H1 (cell line): ENCODE measurements around the gene ALPL. TPM values are rescaled to one million over a fixed set of nuclear protein-coding genes. Genes with fewer than 3 reads are reported as not detected.

Source experiments
- CTCF ChIA-PET: fragments of 300-600 bp; sonication (Branson Sonifier 250); formaldehyde crosslinking; loops from one replicate; lab custom pipeline; 2021; ENCODE audit not compliant: partially characterized antibody; lab: Charles Lee
- POLR2A ChIA-PET: fragments of 300-600 bp; sonication (Branson Sonifier 250); formaldehyde crosslinking; loops from one replicate; lab custom pipeline; 2021; ENCODE audit warnings: inconsistent platforms; ENCODE audit not compliant: partially characterized antibody; lab: Charles Lee
- DNase-seq, 2 experiments: peaks; one replicate each; pipeline versions ENCODE4 v3.0.0 to v3.0.0-alpha.2; 2010 to 2022; ENCODE audit warnings: low spot score in 2 of 2, low read depth in 1 of 2, mixed read lengths in 1 of 2
- FAIRE-seq: peaks from 2 replicates; lab custom pipeline; 2011; peaks lifted over from hg19 to GRCh38; lab: Jason Lieb, UNC
- H2AFZ ChIP-seq: 2 replicates; pipeline ENCODE4 v1.8.1; 2012; ENCODE audit warnings: low read length, inconsistent platforms
- H2AK5ac ChIP-seq: 2 replicates; pipeline ENCODE4 v1.6.1; 2013; ENCODE audit warnings: low read depth, low read length
- H2BK120ac ChIP-seq: replicated peaks from 2 replicates; pipeline ENCODE3; 2013; ENCODE audit warnings: low read depth, low read length, inconsistent platforms
- H2BK12ac ChIP-seq: 2 replicates; pipeline ENCODE4 v1.6.1; 2013; ENCODE audit warnings: low read depth, low read length
- H2BK15ac ChIP-seq: 2 replicates; pipeline ENCODE4 v1.6.1; 2013; ENCODE audit warnings: low read length
- H2BK20ac ChIP-seq: 2 replicates; pipeline ENCODE4 v1.6.1; 2013; ENCODE audit warnings: low read length
- H2BK5ac ChIP-seq: 2 replicates; pipeline ENCODE4 v1.6.1; 2013; ENCODE audit warnings: low read depth, low read length
- H3K14ac ChIP-seq: 2 replicates; pipeline ENCODE4 v1.6.1; 2013; ENCODE audit warnings: inconsistent platforms; ENCODE audit not compliant: insufficient read length
- H3K18ac ChIP-seq: 2 replicates; pipeline ENCODE4 v1.6.1; 2013; ENCODE audit warnings: low read length; ENCODE audit errors: extremely low read depth
- H3K23ac ChIP-seq: 2 replicates; pipeline ENCODE4 v1.6.1; 2013; ENCODE audit warnings: inconsistent platforms; ENCODE audit not compliant: insufficient read length
- H3K23me2 ChIP-seq: 2 replicates; pipeline ENCODE4 v1.6.1; 2013; ENCODE audit warnings: low read depth, low read length
- H3K27ac ChIP-seq: 2 replicates; pipeline ENCODE4 v1.6.1; 2011; ENCODE audit warnings: low read depth, low read length, inconsistent platforms
- H3K27me3 ChIP-seq, 4 experiments: replicated peaks in 1 of 4; 1 replicate in 1 of 4; 2 replicates in 3 of 4; pipeline versions ENCODE4 v1.6.1 to v1.8.1; 2011 to 2013; ENCODE audit warnings: low read length in 3 of 4, mild to moderate bottlenecking in 3 of 4, inconsistent platforms in 2 of 4, mixed read lengths in 2 of 4, moderate library complexity in 1 of 4; ENCODE audit not compliant: control insufficient read depth in 3 of 4, insufficient read depth in 3 of 4; ENCODE audit errors: extremely low read depth in 1 of 4
- H3K36me3 ChIP-seq, 4 experiments: 2 replicates each; pipeline versions ENCODE4 v1.6.1 to v1.8.1; 2011 to 2013; ENCODE audit warnings: mild to moderate bottlenecking in 4 of 4, low read length in 3 of 4, moderate library complexity in 2 of 4, control low read depth in 1 of 4, inconsistent platforms in 1 of 4; ENCODE audit not compliant: insufficient read depth in 4 of 4, control insufficient read depth in 2 of 4
- H3K4ac ChIP-seq: replicated peaks from 2 replicates; pipeline ENCODE3; 2013; ENCODE audit warnings: low read length, low read depth, mixed read lengths, inconsistent platforms; ENCODE audit not compliant: insufficient read length
- H3K4me1 ChIP-seq, 4 experiments: replicated peaks in 1 of 4; 1 replicate in 1 of 4; 2 replicates in 3 of 4; pipeline versions ENCODE4 v1.6.1 to v1.8.1; 2011 to 2013; ENCODE audit warnings: low read length in 3 of 4, inconsistent platforms in 2 of 4, mixed read lengths in 1 of 4; ENCODE audit not compliant: insufficient read depth in 4 of 4, control insufficient read depth in 3 of 4
- H3K4me2 ChIP-seq, 2 experiments: 2 replicates each; pipeline versions ENCODE4 v1.6.1 to v1.8.1; 2011 to 2013; ENCODE audit warnings: low read depth in 2 of 2, low read length in 2 of 2, control low read depth in 1 of 2, inconsistent platforms in 1 of 2, mild to moderate bottlenecking in 1 of 2; ENCODE audit not compliant: insufficient read depth in 1 of 2
- H3K4me3 ChIP-seq, 4 experiments: fragments of 200-600, 300-600 bp in 1 of 4; sonication (generic), shearing (Covaris generic), sonication (Bioruptor Twin) in 1 of 4; 2 replicates each; pipeline versions ENCODE4 v1.5.1 to v1.8.1; 2011 to 2016; ENCODE audit warnings: low read length in 4 of 4, low read depth in 3 of 4, control low read depth in 2 of 4, inconsistent platforms in 2 of 4, mild to moderate bottlenecking in 2 of 4, mixed read lengths in 1 of 4, moderate library complexity in 1 of 4; ENCODE audit not compliant: insufficient read depth in 2 of 4; ENCODE audit errors: extremely low read depth in 1 of 4
- H3K56ac ChIP-seq: replicated peaks from 2 replicates; pipeline ENCODE3; 2013; ENCODE audit warnings: low read depth, mild to moderate bottlenecking, mixed read lengths, low read length, inconsistent platforms; ENCODE audit not compliant: insufficient read length
- H3K79me1 ChIP-seq: 2 replicates; pipeline ENCODE4 v1.6.1; 2013; ENCODE audit warnings: low read depth, low read length, control low read depth
- H3K79me2 ChIP-seq, 2 experiments: 2 replicates each; pipeline versions ENCODE4 v1.6.1 to v1.8.1; 2012 to 2013; ENCODE audit warnings: low read length in 2 of 2, mild to moderate bottlenecking in 2 of 2, inconsistent platforms in 1 of 2; ENCODE audit not compliant: insufficient read depth in 2 of 2, control insufficient read depth in 1 of 2
- H3K9ac ChIP-seq, 4 experiments: replicated peaks in 1 of 4; 1 replicate in 1 of 4; 2 replicates in 3 of 4; pipeline versions ENCODE4 v1.6.1 to v1.8.1; 2011 to 2013; ENCODE audit warnings: low read depth in 3 of 4, low read length in 3 of 4, control low read depth in 2 of 4, mild to moderate bottlenecking in 2 of 4, moderate library complexity in 2 of 4, inconsistent platforms in 1 of 4; ENCODE audit errors: extremely low read depth in 1 of 4
- H3K9me3 ChIP-seq, 2 experiments: 2 replicates each; pipeline versions ENCODE4 v1.6.1 to v1.8.1; 2012 to 2013; ENCODE audit warnings: mild to moderate bottlenecking in 2 of 2, moderate library complexity in 2 of 2, control low read depth in 1 of 2, inconsistent platforms in 1 of 2, low read depth in 1 of 2, low read length in 1 of 2, mixed read lengths in 1 of 2; ENCODE audit not compliant: insufficient read depth in 2 of 2
- H4K20me1 ChIP-seq, 2 experiments: replicated peaks in 1 of 2; 2 replicates each; pipeline versions ENCODE3 to v1.8.1; 2011 to 2013; ENCODE audit warnings: inconsistent platforms in 2 of 2, low read length in 2 of 2, mild to moderate bottlenecking in 1 of 2; ENCODE audit not compliant: insufficient read depth in 2 of 2, control insufficient read depth in 1 of 2
- H4K5ac ChIP-seq: 2 replicates; pipeline ENCODE4 v1.6.1; 2013; ENCODE audit warnings: low read length, low read depth, mixed read lengths, inconsistent platforms; ENCODE audit not compliant: insufficient read length
- H4K8ac ChIP-seq: 2 replicates; pipeline ENCODE4 v1.8.0; 2013; ENCODE audit warnings: mild to moderate bottlenecking, moderate library complexity, low read length, inconsistent platforms; ENCODE audit not compliant: insufficient read depth; ENCODE audit errors: extremely low read depth
- H4K91ac ChIP-seq: replicated peaks from 2 replicates; pipeline ENCODE3; 2013; ENCODE audit warnings: low read length, mixed read lengths, inconsistent platforms; ENCODE audit not compliant: insufficient read length
- BCL11A ChIP-seq, 2 experiments: IDR thresholded peaks; one replicate each; pipeline ENCODE4 v1.6.1; 2011; ENCODE audit warnings: low read depth in 2 of 2, low read length in 2 of 2, mild to moderate bottlenecking in 2 of 2
- CREB1 ChIP-seq: IDR thresholded peaks from 2 replicates; pipeline ENCODE4 v1.6.1; 2012; ENCODE audit warnings: inconsistent platforms
- E2F6 ChIP-seq: IDR thresholded peaks from 2 replicates; pipeline ENCODE4 v1.6.1; 2012; ENCODE audit warnings: inconsistent platforms
- KDM1A ChIP-seq: fragments of 200-600, 300-600 bp; sonication (generic); IDR thresholded peaks from 2 replicates; pipeline ENCODE4 v1.7.1; 2016; ENCODE audit warnings: mild to moderate bottlenecking, low read length, borderline replicate concordance
- SIN3A ChIP-seq, 2 experiments: IDR thresholded peaks in 1 of 2; conservative IDR thresholded peaks in 1 of 2; 2 replicates each; pipeline ENCODE4 v1.6.1; 2011 to 2012; ENCODE audit warnings: low read length in 2 of 2, improper control_type of control experiment in 1 of 2, low read depth in 1 of 2, mild to moderate bottlenecking in 1 of 2
- TAF1 ChIP-seq: IDR thresholded peaks from 2 replicates; pipeline ENCODE4 v1.6.1; 2011; ENCODE audit warnings: mild to moderate bottlenecking, low read depth, low read length
- TAF7 ChIP-seq: optimal IDR thresholded peaks from 2 replicates; pipeline ENCODE3; 2011; ENCODE audit warnings: low read depth, mild to moderate bottlenecking, inconsistent platforms, low read length, moderate library complexity, borderline replicate concordance
- WGBS, 2 experiments: shearing (Covaris generic) in 1 of 2; methylation state at CpG; one replicate each; pipeline versions ENCODE4 v1.1.6 to v1.1.7; 2013 to 2015; ENCODE audit warnings: low lambda C conversion rate in 2 of 2, mixed read lengths in 2 of 2, inconsistent platforms in 1 of 2, low coverage in 1 of 2, missing lambda C conversion rate in 1 of 2; ENCODE audit not compliant: insufficient replicate concordance in 2 of 2, insufficient coverage in 1 of 2, insufficient read length in 1 of 2; ENCODE audit errors: extremely low coverage in 1 of 2, missing lambda C conversion rate in 1 of 2; 5-methylcytosine and 5-hydroxymethylcytosine counted together
- polyA plus RNA-seq, 7 experiments: library from polyadenylated mRNA; depleted of rRNA in 3 of 7; stranded (reverse) in 5 of 7; unstranded in 2 of 7; fragments of >200 nt in 5 of 7; fragments of 200-250 nt in 2 of 7; gene quantifications; 1 replicate in 5 of 7; 2 replicates in 1 of 7; 4 replicates in 1 of 7; pipeline versions ENCODE4 v1.2.1 to v1.2.3, GENCODE V29; 2011 to 2013; ENCODE audit warnings: missing spikeins in 2 of 7, mixed read lengths in 2 of 7
- total RNA-seq: library from RNA; stranded (reverse); fragmentation: NEBNext Ultra II Directional; extraction: Animal tissue kit (Norgen Biotek cat#: 25700); gene quantifications from 2 replicates; pipeline ENCODE4 v1.2.1, GENCODE V29; 2021

ALPL gene
- total and polyA plus RNA-seq, 2 of the 8 experiments (the other 6 are each of a cell fraction or from before 2014, with no cell fraction given): 175 to 362 TPM

- no peak for FAIRE-seq
- ChIA-PET POLR2A (interaction anchor here (1.0 to 2.9 kb wide), 3 partner anchors 11 to 23 kb away, joined by 3 to 14 read pairs (median 5); no protein-coding TSS in a partner anchor), CTCF (interaction anchor here (0.6 to 1.6 kb wide), 5 partner anchors 10 to 50 kb away, joined by 3 to 7 read pairs (median 3); no protein-coding TSS in a partner anchor)
- Histone ChIP-seq H2AK5ac (no peak overlapping the region; the same call in 1 of the 2 replicates), H2BK120ac (no peak overlapping the region), H3K9ac (no peak overlapping the region), H3K18ac (no peak overlapping the region), H2BK15ac (0 out of 2 replicates have a peak overlapping the region, but pooled peaks have one; percentile 36), H3K23me2 (peaks cover 3% of the 10 kb centered on the region), H3K4ac (no peak overlapping the region), H3K4me2 (peak overlapping the region in 1 of 2 experiments; percentile 68; a peak in 1 of 4 replicates), H4K91ac (no peak overlapping the region), H3K79me1 (no peaks in the 10 kb centered on the region), H2BK20ac (no peak overlapping the region), H3K36me3 (no peaks in the 10 kb centered on the region), H3K4me1 (peaks cover 0 to 23% (median 17%) of the 10 kb centered on the region in 4 experiments; a peak in 6 of 7 replicates), H2BK12ac (peak overlapping the region; percentile 19; the same call in 1 of the 2 replicates), H2BK5ac (no peak overlapping the region), H3K27me3 (peaks cover 0 to 26% (median 13%) of the 10 kb centered on the region in 4 experiments; a peak in 5 of 7 replicates), H4K8ac (no peak overlapping the region), H3K27ac (no peak overlapping the region), H3K4me3 (no peak overlapping the region), H3K79me2 (no peaks in the 10 kb centered on the region), H3K23ac (no peak overlapping the region), H3K9me3 (no peaks in the 10 kb centered on the region), H2AFZ (no peak overlapping the region), H3K56ac (no peak overlapping the region), H4K20me1 (peaks cover 3 to 13% of the 10 kb centered on the region in 2 experiments), H4K5ac (no peak overlapping the region), H3K14ac (no peak overlapping the region)
- WGBS, 2 experiments: 78% methylated on average over 7 of the region's 7 CpGs; no CpG with 5 or more reads in 1 of the 2 experiments
- TF ChIP-seq KDM1A (no peak), SIN3A (conservative IDR thresholded peaks at IDR 0.05 in 1 of 2, IDR thresholded peaks at IDR 0.05 in 1 of 2; ENCODE audit: low read depth in 1 of 2, low read length in 2 of 2) (no peak), TAF1 (no peak), BCL11A (IDR thresholded peaks at IDR 0.05; ENCODE audit: low read depth in 2 of 2, low read length in 2 of 2) (no peak), TAF7 (no peak), E2F6 (no peak), CREB1 (no peak)
- no peak for DNase-seq
Observed at GRCh38 chr1:21621051-21621450, 111.8 kb downstream of the ALPL start.
